Panc1 (cell line): ENCODE results near the gene LRMDA. TPM values are rescaled to one million over a fixed set of nuclear protein-coding genes. Genes with fewer than 3 reads are reported as not detected.

Experiments used
- ATAC-seq: fragments of 200-7000 bp; cut with Tn5 transposase; 2 replicates; pipeline ENCODE4 v1.9.1; 2020; ENCODE audit warnings: mild to moderate bottlenecking, moderate library complexity
- BruUV-seq: library from RNA; stranded (reverse); fragments of 400-500 nt; replicated peaks from 2 replicates; lab custom pipeline; 2021; lab: Mats Ljungman, UMichigan
- CTCF ChIA-PET: fragments of 300-600 bp; sonication (Branson Sonifier 250); formaldehyde crosslinking; loops from one replicate; lab custom pipeline; 2022; ENCODE audit warnings: antibody characterized with exemption; lab: Charles Lee
- POLR2A ChIA-PET: fragments of 300-600 bp; sonication (Branson Sonifier 250); formaldehyde crosslinking; loops from one replicate; lab custom pipeline; 2022; ENCODE audit warnings: antibody characterized with exemption; lab: Charles Lee
- DNase-seq: peaks from one replicate; pipeline ENCODE4 v3.0.0-alpha.2; 2010; ENCODE audit warnings: low read depth, low spot score
- H3K27ac ChIP-seq: 2 replicates; pipeline ENCODE4 v1.5.1; 2011; ENCODE audit warnings: mild to moderate bottlenecking, low read length, inconsistent platforms
- H3K27me3 ChIP-seq: fragments of 200-500 bp; sonication (Bioruptor generic); 2 replicates; pipeline ENCODE4 v1.6.0; 2014; ENCODE audit warnings: low read length, inconsistent platforms; ENCODE audit not compliant: control insufficient read depth, insufficient read depth
- H3K36me3 ChIP-seq: fragments of 200-500 bp; sonication (Bioruptor generic); 2 replicates; pipeline ENCODE4 v1.5.1; 2014; ENCODE audit warnings: inconsistent platforms, mild to moderate bottlenecking, low read length, moderate library complexity; ENCODE audit not compliant: control insufficient read depth, insufficient read depth
- H3K4me1 ChIP-seq: 2 replicates; pipeline ENCODE4 v1.5.1; 2011; ENCODE audit warnings: inconsistent platforms, mild to moderate bottlenecking, low read length, moderate library complexity; ENCODE audit not compliant: control insufficient read depth, insufficient read depth
- H3K4me3 ChIP-seq, 2 experiments: 2 replicates each; pipeline ENCODE4 v1.5.1; 2011 to 2012; ENCODE audit warnings: low read depth in 2 of 2, low read length in 2 of 2, mild to moderate bottlenecking in 2 of 2, inconsistent platforms in 1 of 2, moderate library complexity in 1 of 2
- H3K9me3 ChIP-seq: fragments of 200-500 bp; sonication (Bioruptor generic); 2 replicates; pipeline ENCODE4 v1.5.1; 2014; ENCODE audit warnings: low read depth, mild to moderate bottlenecking, inconsistent platforms, low read length, moderate library complexity; ENCODE audit not compliant: control insufficient read depth, insufficient read depth
- POLR2AphosphoS5 ChIP-seq: IDR thresholded peaks from 2 replicates; pipeline ENCODE4 v1.6.1; 2012; ENCODE audit warnings: mild to moderate bottlenecking, low read depth, low read length, moderate library complexity
- SIN3A ChIP-seq: IDR thresholded peaks from 2 replicates; pipeline ENCODE4 v1.6.1; 2012; ENCODE audit warnings: low read depth, mild to moderate bottlenecking, low read length, moderate library complexity, borderline replicate concordance; ENCODE audit not compliant: insufficient read depth
- TCF7L2 ChIP-seq: IDR thresholded peaks from 2 replicates; pipeline ENCODE4 v1.6.1; 2011; ENCODE audit warnings: mild to moderate bottlenecking, low read depth, low read length, inconsistent platforms
- in situ Hi-C: cut with HindIII; loops from 2 replicates; pipeline ENCODE4 v1.10.0; 2016; ENCODE audit warnings: low sequenced_read_pairs, low pct_unique_long_range_greater_than_20kb
- intact Hi-C: fragments of 100-400 bp; cut with micrococcal nuclease; formaldehyde crosslinking; loops from one replicate; pipeline ENCODE4 v1.10.0; 2022; ENCODE audit not compliant: unreplicated experiment
- total RNA-seq: library from RNA; stranded (reverse); gene quantifications from one replicate; pipeline ENCODE4 v1.2.1, GENCODE V29; 2021; ENCODE audit not compliant: unreplicated experiment
- TF ChIP-seq, protein P1 (sequence below): fragments of 450-650 bp; IDR thresholded peaks from 2 replicates; pipeline ENCODE4 v1.5.1; 2017; ENCODE audit warnings: mild to moderate bottlenecking
- TF ChIP-seq, protein P2 (sequence below), 2 experiments: IDR thresholded peaks; 2 replicates each; pipeline ENCODE4 v1.6.1; 2011 to 2012; ENCODE audit warnings: low read depth in 2 of 2, control low read depth in 1 of 2, low read length in 1 of 2, mild to moderate bottlenecking in 1 of 2, moderate library complexity in 1 of 2; ENCODE audit not compliant: insufficient read depth in 1 of 2

The LRMDA gene
- total RNA-seq, 1 experiment from 2014 or later = 1.2 TPM

DNA sequence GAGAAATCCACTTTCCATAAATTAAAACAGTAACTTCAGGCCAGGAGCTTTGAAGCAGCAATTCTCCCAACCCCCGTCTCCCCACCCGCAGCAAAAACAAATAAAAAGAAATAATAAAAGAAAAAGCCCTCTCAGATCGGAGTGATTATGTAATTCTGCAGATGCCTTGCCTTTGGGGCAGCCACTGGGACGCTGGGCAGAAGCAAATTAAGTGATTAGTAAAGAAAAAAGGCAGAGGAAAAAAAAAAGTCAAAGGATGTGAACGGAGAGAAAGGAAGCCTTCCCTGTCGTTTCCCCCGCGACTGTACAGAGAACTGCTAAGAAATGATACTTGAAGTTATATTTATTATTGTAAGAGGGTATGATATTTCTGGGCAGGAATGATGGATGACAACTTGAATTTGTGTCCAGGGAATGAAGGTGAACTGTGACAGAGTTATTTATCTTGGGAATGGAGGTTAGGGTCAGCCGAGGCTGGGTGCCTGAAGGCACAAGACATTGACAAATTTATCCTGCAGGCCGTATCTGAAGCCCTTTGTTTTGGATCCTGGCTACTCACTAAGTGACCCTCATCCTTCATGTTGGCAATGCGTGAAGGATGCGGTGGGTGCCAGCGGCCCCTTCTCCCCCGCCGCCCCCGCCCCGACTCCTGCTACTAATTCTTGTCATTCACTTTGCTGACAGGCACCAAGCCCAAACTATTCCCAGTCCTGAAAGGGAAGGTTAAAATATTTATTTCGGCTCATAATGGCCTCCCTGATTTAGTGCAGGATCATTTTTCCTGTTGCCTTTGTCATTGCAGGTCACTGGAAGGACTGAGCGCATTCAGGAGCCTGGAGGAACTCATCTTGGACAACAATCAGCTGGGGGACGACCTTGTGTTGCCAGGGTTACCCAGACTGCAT is 604.0 kb downstream of the LRMDA start:
- in situ Hi-C loops = no loop called here
- Histone ChIP-seq H3K4me3 (no peak overlapping the region), H3K27ac (no peak overlapping the region), H3K27me3 (no peaks in the 10 kb centered on the region), H3K4me1 (no peaks in the 10 kb centered on the region), H3K36me3 (no peaks in the 10 kb centered on the region), H3K9me3 (peaks cover 5% of the 10 kb centered on the region; the same call in 1 of the 2 replicates)
- CTCF ChIA-PET = interaction anchor here (0.7 kb wide), 1 partner anchor 27 kb away, joined by 3 read pairs; no protein-coding TSS in a partner anchor
- intact Hi-C loops = loop anchor here (5.0 to 10.0 kb wide), 2 partner anchors 269 to 633 kb away; partner anchors contain the start of gene ZNF503
- POLR2A ChIA-PET = no interaction called here
- BruUV-seq = no TSS peak
- peak; percentile 51; the same call in 1 of the 2 replicates for ATAC-seq
- DNase-seq = no peak
- TF ChIP-seq SIN3A (no peak), POLR2AphosphoS5 (no peak)
- TF ChIP-seq, protein P1, sequence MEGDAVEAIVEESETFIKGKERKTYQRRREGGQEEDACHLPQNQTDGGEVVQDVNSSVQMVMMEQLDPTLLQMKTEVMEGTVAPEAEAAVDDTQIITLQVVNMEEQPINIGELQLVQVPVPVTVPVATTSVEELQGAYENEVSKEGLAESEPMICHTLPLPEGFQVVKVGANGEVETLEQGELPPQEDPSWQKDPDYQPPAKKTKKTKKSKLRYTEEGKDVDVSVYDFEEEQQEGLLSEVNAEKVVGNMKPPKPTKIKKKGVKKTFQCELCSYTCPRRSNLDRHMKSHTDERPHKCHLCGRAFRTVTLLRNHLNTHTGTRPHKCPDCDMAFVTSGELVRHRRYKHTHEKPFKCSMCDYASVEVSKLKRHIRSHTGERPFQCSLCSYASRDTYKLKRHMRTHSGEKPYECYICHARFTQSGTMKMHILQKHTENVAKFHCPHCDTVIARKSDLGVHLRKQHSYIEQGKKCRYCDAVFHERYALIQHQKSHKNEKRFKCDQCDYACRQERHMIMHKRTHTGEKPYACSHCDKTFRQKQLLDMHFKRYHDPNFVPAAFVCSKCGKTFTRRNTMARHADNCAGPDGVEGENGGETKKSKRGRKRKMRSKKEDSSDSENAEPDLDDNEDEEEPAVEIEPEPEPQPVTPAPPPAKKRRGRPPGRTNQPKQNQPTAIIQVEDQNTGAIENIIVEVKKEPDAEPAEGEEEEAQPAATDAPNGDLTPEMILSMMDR = no peak

DNA sequence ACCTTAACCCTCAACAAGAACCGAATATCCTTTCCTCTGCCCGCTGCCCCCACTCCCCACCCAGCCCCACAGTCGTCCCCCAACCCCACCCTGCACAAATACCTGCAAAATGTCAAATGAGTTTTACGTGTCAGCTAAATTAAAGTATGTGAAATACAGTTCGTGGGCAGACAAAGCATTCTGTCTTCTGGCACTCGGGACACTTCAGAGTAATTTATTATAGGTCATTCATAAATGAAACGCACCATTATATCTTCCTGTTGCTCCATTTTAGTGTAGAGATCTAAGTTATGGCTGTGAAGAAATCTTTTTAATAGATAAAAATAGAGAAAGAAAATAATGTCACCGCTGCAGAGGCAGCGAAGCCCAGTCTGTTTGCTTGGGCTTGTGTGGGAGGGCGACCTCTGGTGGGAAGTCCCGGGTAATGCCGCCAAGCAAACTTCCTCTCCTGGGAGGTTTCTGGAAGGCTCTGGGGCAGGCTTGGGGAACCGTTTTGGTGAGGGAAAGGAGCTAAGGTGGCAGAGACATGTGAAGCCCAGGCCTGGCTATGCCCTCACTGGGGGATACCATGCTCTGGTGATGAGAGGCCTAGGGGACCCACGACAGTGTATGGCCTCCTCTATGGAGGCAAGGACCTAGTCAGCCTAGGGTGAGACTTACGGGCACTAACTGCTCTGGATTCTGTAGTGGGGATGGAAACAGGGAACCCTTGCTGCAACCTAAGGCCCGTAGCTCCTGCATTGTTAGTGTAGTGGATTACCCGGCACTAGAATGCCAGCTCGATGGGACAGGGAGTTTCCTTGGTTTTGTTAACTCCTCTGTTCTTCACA is 604.9 kb downstream of the LRMDA start:
- no peak overlapping the region for H3K27ac ChIP-seq
- peak; percentile 97 for ATAC-seq
- peak; percentile 28 for DNase-seq

More for the DNA sequence above, 604.9 kb downstream of the LRMDA start:
- no peaks in the 10 kb centered on the region for H3K36me3 ChIP-seq
- no peaks in the 10 kb centered on the region for H3K27me3 ChIP-seq
- POLR2A ChIA-PET = interaction anchor here (0.5 kb wide), 1 partner anchor 62 kb away, joined by 3 read pairs; no protein-coding TSS in a partner anchor
- TF ChIP-seq, protein P2, sequence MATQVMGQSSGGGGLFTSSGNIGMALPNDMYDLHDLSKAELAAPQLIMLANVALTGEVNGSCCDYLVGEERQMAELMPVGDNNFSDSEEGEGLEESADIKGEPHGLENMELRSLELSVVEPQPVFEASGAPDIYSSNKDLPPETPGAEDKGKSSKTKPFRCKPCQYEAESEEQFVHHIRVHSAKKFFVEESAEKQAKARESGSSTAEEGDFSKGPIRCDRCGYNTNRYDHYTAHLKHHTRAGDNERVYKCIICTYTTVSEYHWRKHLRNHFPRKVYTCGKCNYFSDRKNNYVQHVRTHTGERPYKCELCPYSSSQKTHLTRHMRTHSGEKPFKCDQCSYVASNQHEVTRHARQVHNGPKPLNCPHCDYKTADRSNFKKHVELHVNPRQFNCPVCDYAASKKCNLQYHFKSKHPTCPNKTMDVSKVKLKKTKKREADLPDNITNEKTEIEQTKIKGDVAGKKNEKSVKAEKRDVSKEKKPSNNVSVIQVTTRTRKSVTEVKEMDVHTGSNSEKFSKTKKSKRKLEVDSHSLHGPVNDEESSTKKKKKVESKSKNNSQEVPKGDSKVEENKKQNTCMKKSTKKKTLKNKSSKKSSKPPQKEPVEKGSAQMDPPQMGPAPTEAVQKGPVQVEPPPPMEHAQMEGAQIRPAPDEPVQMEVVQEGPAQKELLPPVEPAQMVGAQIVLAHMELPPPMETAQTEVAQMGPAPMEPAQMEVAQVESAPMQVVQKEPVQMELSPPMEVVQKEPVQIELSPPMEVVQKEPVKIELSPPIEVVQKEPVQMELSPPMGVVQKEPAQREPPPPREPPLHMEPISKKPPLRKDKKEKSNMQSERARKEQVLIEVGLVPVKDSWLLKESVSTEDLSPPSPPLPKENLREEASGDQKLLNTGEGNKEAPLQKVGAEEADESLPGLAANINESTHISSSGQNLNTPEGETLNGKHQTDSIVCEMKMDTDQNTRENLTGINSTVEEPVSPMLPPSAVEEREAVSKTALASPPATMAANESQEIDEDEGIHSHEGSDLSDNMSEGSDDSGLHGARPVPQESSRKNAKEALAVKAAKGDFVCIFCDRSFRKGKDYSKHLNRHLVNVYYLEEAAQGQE (IDR thresholded peaks at IDR 0.05; ENCODE audit: insufficient read depth in 1 of 2, low read depth in 2 of 2, low read length in 1 of 2) = no peak
- TF ChIP-seq, protein P1 = peak; percentile 98
- TF ChIP-seq TCF7L2 = no peak
- TF ChIP-seq SIN3A = no peak
- TF ChIP-seq POLR2AphosphoS5 = no peak
- intact Hi-C loops = loop anchor here (5.0 to 10.0 kb wide), 2 partner anchors 268 to 634 kb away; partner anchors contain the start of gene ZNF503
- no TSS peak for BruUV-seq
- peaks cover 5% of the 10 kb centered on the region; the same call in 1 of the 2 replicates for H3K9me3 ChIP-seq
- in situ Hi-C loops = no loop called here
- CTCF ChIA-PET = interaction anchor here (0.7 to 0.8 kb wide), 3 partner anchors 9 to 773 kb away, joined by 3 to 4 read pairs (median 3); no protein-coding TSS in a partner anchor
- H3K4me1 ChIP-seq = no peaks in the 10 kb centered on the region
- no peak overlapping the region for H3K4me3 ChIP-seq
